Osteoblast (primary cell): ENCODE results near the gene PLXND1. TPM values are rescaled to one million over a fixed set of nuclear protein-coding genes. Genes with fewer than 3 reads are reported as not detected.

ENCODE experiments used
- DNase-seq: peaks from one replicate; pipeline ENCODE4 v3.0.0; 2011; ENCODE audit warnings: low spot score, mixed read lengths; ENCODE audit not compliant: insufficient read length; ENCODE audit errors: missing footprints
- H2AFZ ChIP-seq: 2 replicates; pipeline ENCODE4 v1.6.0; 2011; ENCODE audit warnings: mild to moderate bottlenecking, low read length
- H3K27ac ChIP-seq: 2 replicates; pipeline ENCODE4 v1.5.1; 2011; ENCODE audit warnings: mild to moderate bottlenecking, low read depth, low read length, moderate library complexity
- H3K27me3 ChIP-seq: 2 replicates; pipeline ENCODE4 v1.6.0; 2012; ENCODE audit warnings: mild to moderate bottlenecking, control low read depth, inconsistent platforms, low read length, moderate library complexity; ENCODE audit not compliant: insufficient read depth
- H3K36me3 ChIP-seq: 2 replicates; pipeline ENCODE4 v1.5.1; 2011; ENCODE audit warnings: mild to moderate bottlenecking, low read length, control low read depth, moderate library complexity; ENCODE audit not compliant: insufficient read depth
- H3K4me1 ChIP-seq: 2 replicates; pipeline ENCODE4 v1.5.1; 2011; ENCODE audit warnings: mild to moderate bottlenecking, low read length, control low read depth, moderate library complexity; ENCODE audit not compliant: insufficient read depth
- H3K4me2 ChIP-seq: 2 replicates; pipeline ENCODE4 v1.6.0; 2011; ENCODE audit warnings: mild to moderate bottlenecking, low read length; ENCODE audit not compliant: insufficient read depth
- H3K4me3 ChIP-seq: fragments of 200-600 bp; sonication (generic); 3 replicates; pipeline ENCODE4 v1.5.1; 2012; ENCODE audit warnings: mild to moderate bottlenecking, low read length, inconsistent platforms; ENCODE audit not compliant: insufficient read depth
- H3K79me2 ChIP-seq: 2 replicates; pipeline ENCODE4 v1.6.0; 2012; ENCODE audit warnings: mild to moderate bottlenecking, low read length, control low read depth, inconsistent platforms; ENCODE audit not compliant: insufficient read depth
- H3K9me3 ChIP-seq: 2 replicates; pipeline ENCODE4 v1.5.1; 2011; ENCODE audit warnings: low read depth, low read length, control low read depth
- H4K20me1 ChIP-seq: 2 replicates; pipeline ENCODE4 v1.6.0; 2012; ENCODE audit warnings: mild to moderate bottlenecking, low read length, control low read depth; ENCODE audit not compliant: insufficient read depth
- CTCF ChIP-seq: IDR thresholded peaks from 2 replicates; pipeline ENCODE4 v1.5.1; 2011; ENCODE audit warnings: mild to moderate bottlenecking, low read depth, low read length, moderate library complexity; ENCODE audit errors: extremely low read depth
- total RNA-seq: library from RNA; depleted of rRNA; stranded (reverse); fragments of >200 nt; gene quantifications from 2 replicates; pipeline ENCODE4 v1.2.3, GENCODE V29; 2012

Gene PLXND1
- total RNA-seq, 1 donor, result 134 TPM

DNA sequence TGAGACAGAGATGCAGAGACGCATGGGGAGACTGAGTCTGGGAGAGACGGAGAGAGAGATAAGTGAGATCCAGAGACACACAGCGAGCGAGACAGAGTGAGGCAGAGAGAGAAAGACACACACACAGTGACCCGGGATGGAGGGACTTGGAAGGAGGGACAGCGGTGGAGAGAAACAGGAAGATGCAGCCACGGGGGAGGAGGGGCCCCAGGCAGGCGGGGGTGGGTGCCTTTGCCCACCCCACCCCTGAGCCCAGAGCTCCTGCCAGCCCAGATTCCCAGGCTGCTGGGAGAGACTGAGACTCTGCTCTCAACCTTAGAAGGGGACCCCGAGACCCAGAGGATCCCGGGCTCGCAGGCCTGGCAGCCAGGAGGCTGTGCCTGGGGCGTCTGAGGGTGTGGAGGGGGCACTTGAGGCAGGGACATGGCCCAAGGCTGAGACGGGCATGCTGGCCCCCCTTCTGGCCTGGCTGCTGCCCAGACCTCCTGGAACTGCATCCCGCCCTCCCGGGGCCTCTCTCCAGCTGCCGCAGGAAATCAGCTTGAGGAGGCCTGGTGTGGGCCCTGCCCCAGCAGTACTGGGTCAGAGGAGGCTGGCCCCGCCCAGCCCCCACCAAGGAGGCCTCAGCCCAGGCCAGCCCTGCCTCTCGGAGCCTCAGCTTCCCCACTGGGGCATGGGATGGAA is 45.4 kb downstream of the PLXND1 start:
- Histone ChIP-seq H3K9me3 (no peaks in the 10 kb centered on the region), H3K36me3 (peaks cover 70% of the 10 kb centered on the region), H3K27ac (peak overlapping the region; percentile 59), H4K20me1 (no peaks in the 10 kb centered on the region), H3K4me2 (peak overlapping the region; percentile 76), H3K27me3 (no peaks in the 10 kb centered on the region), H2AFZ (peak overlapping the region; percentile 65), H3K79me2 (peaks cover 3% of the 10 kb centered on the region), H3K4me1 (peaks cover 35% of the 10 kb centered on the region), H3K4me3 (peak overlapping the region; percentile 44)
- peak; percentile 99 for DNase-seq
- TF ChIP-seq CTCF, result no peak

- peak overlapping the region; percentile 65 for H2AFZ ChIP-seq
- no peaks in the 10 kb centered on the region for H4K20me1 ChIP-seq
- peaks cover 68% of the 10 kb centered on the region for H3K36me3 ChIP-seq
- no peaks in the 10 kb centered on the region for H3K9me3 ChIP-seq
- peaks cover 3% of the 10 kb centered on the region for H3K79me2 ChIP-seq
- H3K27me3 ChIP-seq, result no peaks in the 10 kb centered on the region
- DNase-seq, result peak; percentile 93
- peak overlapping the region; percentile 44 for H3K4me3 ChIP-seq
- TF ChIP-seq CTCF, result no peak
- peaks cover 35% of the 10 kb centered on the region for H3K4me1 ChIP-seq
- peak overlapping the region; percentile 59 for H3K27ac ChIP-seq
- H3K4me2 ChIP-seq, result peak overlapping the region; percentile 76
Measured at GRCh38 chr3:129560269-129560787, 46.1 kb downstream of the PLXND1 start.

- TF ChIP-seq CTCF, result no peak
- Histone ChIP-seq H3K79me2 (peaks cover 3% of the 10 kb centered on the region), H2AFZ (no peak overlapping the region), H3K36me3 (peaks cover 64% of the 10 kb centered on the region), H3K4me1 (peaks cover 35% of the 10 kb centered on the region), H3K4me2 (peak overlapping the region; percentile 34), H4K20me1 (no peaks in the 10 kb centered on the region), H3K27ac (peak overlapping the region; percentile 24), H3K27me3 (no peaks in the 10 kb centered on the region), H3K9me3 (no peaks in the 10 kb centered on the region), H3K4me3 (no peak overlapping the region)
- DNase-seq, result no peak
Measured at GRCh38 chr3:129559565-129560079, 46.9 kb downstream of the PLXND1 start.
